Neural progenitor cell (in vitro differentiated cells): ENCODE results near the gene ZDHHC11. TPM values are rescaled to one million over a fixed set of nuclear protein-coding genes. Genes with fewer than 3 reads are reported as not detected.

ENCODE experiments used
- DNase-seq: peaks from one replicate; pipeline ENCODE4 v3.0.0-alpha.2; 2016; ENCODE audit warnings: low spot score
- H2AFZ ChIP-seq: fragments of 200-600 bp; sonication (generic); replicated peaks from 2 replicates; pipeline ENCODE4 v1.6.1; 2016; ENCODE audit warnings: antibody characterized with exemption
- H3F3A ChIP-seq: fragments of 200-600 bp; sonication (generic); 2 replicates; pipeline ENCODE4 v1.6.1; 2016; ENCODE audit warnings: antibody characterized with exemption, low read depth
- H3K27ac ChIP-seq: fragments of 200-600 bp; sonication (generic); 2 replicates; pipeline ENCODE4 v1.5.1; 2016; ENCODE audit warnings: mild to moderate bottlenecking
- H3K27me3 ChIP-seq: fragments of 200-600 bp; sonication (generic); 2 replicates; pipeline ENCODE4 v1.6.1; 2016; ENCODE audit warnings: mild to moderate bottlenecking, moderate library complexity
- H3K36me3 ChIP-seq: fragments of 200-600 bp; sonication (generic); 2 replicates; pipeline ENCODE4 v1.5.1; 2016
- H3K4me1 ChIP-seq: fragments of 200-600 bp; sonication (generic); 2 replicates; pipeline ENCODE4 v1.6.1; 2016; ENCODE audit warnings: mixed run types
- H3K4me2 ChIP-seq: fragments of 200-600 bp; sonication (generic); 2 replicates; pipeline ENCODE4 v1.6.1; 2016
- H3K4me3 ChIP-seq: fragments of 200-600 bp; sonication (generic); 2 replicates; pipeline ENCODE4 v1.5.1; 2016
- H3K79me2 ChIP-seq: fragments of 200-600 bp; sonication (generic); 2 replicates; pipeline ENCODE4 v1.6.1; 2016; ENCODE audit warnings: low read depth
- H3K9ac ChIP-seq: fragments of 200-600 bp; sonication (generic); 2 replicates; pipeline ENCODE4 v1.6.1; 2016
- H3K9me3 ChIP-seq: fragments of 200-600 bp; sonication (generic); 2 replicates; pipeline ENCODE4 v1.5.1; 2016; ENCODE audit warnings: low read depth
- H4K20me1 ChIP-seq: fragments of 200-600 bp; sonication (generic); 2 replicates; pipeline ENCODE4 v1.6.1; 2016; ENCODE audit warnings: low read depth
- H3K27ac Mint-ChIP-seq: 3 replicates; pipeline ENCODE4 v1.8.0; 2021; ENCODE audit warnings: mixed read lengths
- H3K27me3 Mint-ChIP-seq: 2 replicates; pipeline ENCODE4 v1.8.0; 2022; ENCODE audit warnings: low read depth, mild to moderate bottlenecking, inconsistent platforms, moderate library complexity, mixed read lengths; ENCODE audit not compliant: insufficient read depth
- H3K36me3 Mint-ChIP-seq: 3 replicates; pipeline ENCODE4 v1.8.0; 2021; ENCODE audit warnings: mixed read lengths
- H3K4me1 Mint-ChIP-seq: 3 replicates; pipeline ENCODE4 v1.8.0; 2021; ENCODE audit warnings: mixed read lengths
- H3K4me3 Mint-ChIP-seq: 3 replicates; pipeline ENCODE4 v1.8.0; 2021; ENCODE audit warnings: mild to moderate bottlenecking, moderate library complexity, mixed read lengths
- H3K9me3 Mint-ChIP-seq: 3 replicates; pipeline ENCODE4 v1.8.0; 2020; ENCODE audit warnings: mixed read lengths
- CTCF ChIP-seq: fragments of 200-600 bp; sonication (generic); IDR thresholded peaks from 2 replicates; pipeline ENCODE4 v1.5.1; 2017; ENCODE audit warnings: antibody characterized with exemption, mild to moderate bottlenecking
- EZH2 ChIP-seq: fragments of 200-600 bp; sonication (generic); IDR thresholded peaks from 2 replicates; pipeline ENCODE4 v1.6.1; 2017; ENCODE audit warnings: antibody characterized with exemption, mild to moderate bottlenecking, moderate library complexity
- EZH2phosphoT487 ChIP-seq: fragments of 200-600 bp; sonication (generic); IDR thresholded peaks from 2 replicates; pipeline ENCODE4 v1.6.1; 2017; ENCODE audit warnings: antibody characterized with exemption
- total RNA-seq: library from RNA; depleted of rRNA; stranded (reverse); fragments of >200 nt; gene quantifications from 2 replicates; pipeline ENCODE4 v1.2.3, GENCODE V29; 2015; ENCODE audit warnings: low replicate concordance

The ZDHHC11 gene
- total RNA-seq, 1 donor from 2014 or later, result 0.92 TPM

GRCh38 chr5:873328-873727 is 22.5 kb upstream of the ZDHHC11 start:
- Histone ChIP-seq H3K27me3 (no peaks in the 10 kb centered on the region), H3F3A (no peaks in the 10 kb centered on the region), H4K20me1 (peaks cover 5% of the 10 kb centered on the region), H2AFZ (no peak overlapping the region), H3K27ac (no peak overlapping the region), H3K36me3 (no peaks in the 10 kb centered on the region), H3K9ac (no peak overlapping the region), H3K4me2 (no peak overlapping the region), H3K4me3 (no peak overlapping the region), H3K4me1 (no peaks in the 10 kb centered on the region), H3K9me3 (no peaks in the 10 kb centered on the region), H3K79me2 (no peaks in the 10 kb centered on the region)
- Mint-ChIP-seq H3K4me1 (no peaks in the 10 kb centered on the region), H3K4me3 (no peak overlapping the region), H3K27me3 (peaks cover 4% of the 10 kb centered on the region), H3K9me3 (no peaks in the 10 kb centered on the region), H3K27ac (no peak overlapping the region), H3K36me3 (peaks cover 36% of the 10 kb centered on the region)
- no peak for DNase-seq
- TF ChIP-seq EZH2, result no peak
- no peak for TF ChIP-seq CTCF

DNA sequence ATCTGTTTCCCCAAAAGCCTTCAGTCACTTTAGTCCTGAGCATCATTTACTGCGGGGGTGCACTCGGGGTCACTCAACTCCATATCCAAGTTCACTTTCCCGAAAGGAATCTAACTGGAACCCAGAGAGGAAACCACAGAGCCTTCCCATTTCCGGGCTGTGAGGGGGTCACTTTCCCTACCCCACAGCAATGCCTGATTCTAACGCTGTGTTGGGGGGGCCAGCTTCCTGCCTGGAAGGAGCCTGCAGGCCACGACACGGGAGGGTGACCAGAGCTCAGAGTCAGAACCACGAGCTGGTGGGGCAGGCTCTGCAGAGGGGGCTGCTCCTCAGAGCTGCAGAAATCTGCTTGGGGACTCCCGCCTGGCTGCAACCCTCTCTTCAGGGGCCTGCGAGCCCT is 21.5 kb upstream of the ZDHHC11 start:
- no peak overlapping the region for H2AFZ ChIP-seq
- no peaks in the 10 kb centered on the region for H3K4me1 ChIP-seq
- H3K9me3 ChIP-seq, result no peaks in the 10 kb centered on the region
- H3K36me3 ChIP-seq, result no peaks in the 10 kb centered on the region
- H4K20me1 ChIP-seq, result peaks cover 5% of the 10 kb centered on the region
- H3K79me2 ChIP-seq, result no peaks in the 10 kb centered on the region
- H3K9ac ChIP-seq, result no peak overlapping the region
- TF ChIP-seq CTCF (no peak), EZH2 (no peak), EZH2phosphoT487 (no peak)
- Mint-ChIP-seq H3K36me3 (peaks cover 41% of the 10 kb centered on the region), H3K27me3 (peaks cover 4% of the 10 kb centered on the region), H3K9me3 (no peaks in the 10 kb centered on the region), H3K4me3 (no peak overlapping the region), H3K4me1 (no peaks in the 10 kb centered on the region), H3K27ac (no peak overlapping the region)
- H3K27me3 ChIP-seq, result no peaks in the 10 kb centered on the region
- no peaks in the 10 kb centered on the region for H3F3A ChIP-seq
- H3K27ac ChIP-seq, result no peak overlapping the region
- no peak for DNase-seq
- H3K4me2 ChIP-seq, result no peak overlapping the region
- H3K4me3 ChIP-seq, result no peak overlapping the region

GRCh38 chr5:871596-872298 is 21.0 kb upstream of the ZDHHC11 start:
- no peaks in the 10 kb centered on the region for H3K36me3 ChIP-seq
- Mint-ChIP-seq H3K27me3 (peaks cover 4% of the 10 kb centered on the region), H3K4me1 (no peaks in the 10 kb centered on the region)

More at GRCh38 chr5:871596-872298, 21.0 kb upstream of the ZDHHC11 start:
- H3K36me3 Mint-ChIP-seq, result peaks cover 39% of the 10 kb centered on the region
- H3K9me3 Mint-ChIP-seq, result no peaks in the 10 kb centered on the region
- peaks cover 5% of the 10 kb centered on the region for H4K20me1 ChIP-seq
- H3K4me2 ChIP-seq, result no peak overlapping the region
- no peak for DNase-seq
- no peak overlapping the region for H3K27ac Mint-ChIP-seq
- no peak overlapping the region for H3K9ac ChIP-seq
- no peak overlapping the region for H3K27ac ChIP-seq
- no peaks in the 10 kb centered on the region for H3K9me3 ChIP-seq
- H3K4me3 Mint-ChIP-seq, result no peak overlapping the region
- H3K27me3 ChIP-seq, result no peaks in the 10 kb centered on the region
- H3K4me1 ChIP-seq, result no peaks in the 10 kb centered on the region
- H3K79me2 ChIP-seq, result no peaks in the 10 kb centered on the region
- no peak for TF ChIP-seq EZH2
- no peak for TF ChIP-seq EZH2phosphoT487
- TF ChIP-seq CTCF, result no peak
- H3K4me3 ChIP-seq, result no peak overlapping the region
- H2AFZ ChIP-seq, result no peak overlapping the region
- no peaks in the 10 kb centered on the region for H3F3A ChIP-seq
